Subcutaneous preadipocyte (primary cell): Measurements from ENCODE around the gene SGCD. TPM values are rescaled to one million over a fixed set of nuclear protein-coding genes. Genes with fewer than 3 reads are reported as not detected.

ENCODE experiments used
- small RNA-seq: library from RNA; depleted of rRNA; stranded (forward); fragments of <200 nt; gene quantifications from one replicate; pipeline ENCODE3, GENCODE V24; 2012
- total RNA-seq: library from RNA; depleted of rRNA; stranded (reverse); fragments of >200 nt; gene quantifications from 2 replicates; pipeline ENCODE4 v1.2.3, GENCODE V29; 2012

SGCD gene
- 1.6 and 5.5 TPM in 2 replicates for total RNA-seq

DNA sequence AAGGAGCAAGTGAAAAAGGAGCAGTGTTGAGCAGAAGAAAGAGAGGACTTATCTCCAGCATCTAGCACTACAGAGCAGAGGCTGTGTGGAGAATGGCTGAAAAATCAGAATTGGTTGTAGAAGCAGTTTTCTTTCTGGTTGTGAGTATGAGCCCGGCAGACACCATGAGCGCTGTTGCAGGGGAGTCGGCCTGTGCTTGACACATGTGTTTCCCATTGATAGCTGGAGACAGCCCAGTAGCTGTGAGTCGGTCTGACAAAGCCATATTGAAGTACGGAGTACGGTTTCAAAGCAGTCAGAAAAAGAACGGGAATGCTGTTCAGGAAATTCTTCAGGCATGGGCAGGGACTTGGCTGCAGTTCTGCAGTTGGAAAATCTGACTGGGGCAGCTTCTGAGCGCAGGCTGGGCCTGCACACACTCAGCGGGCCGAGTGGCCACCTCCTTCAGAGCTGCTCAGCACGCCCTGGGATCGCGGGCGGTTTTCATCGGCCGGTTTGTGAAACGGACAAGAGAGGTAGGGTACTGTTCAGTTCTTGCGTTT is at the start of gene SGCD:
Gene SGCD, plus strand, starts transcription at position 447 of the 542 bp plus-strand sequence.

Small RNAs within 50 kb of the gene (small RNA-seq; reads per million reads assigned to genes)
- gene AC027308.1 (not detected), gene RNU6-556P (not detected)
